HEK293T (cell line): ENCODE data around the gene MAFF.

ENCODE experiments used
- ARNT ChIP-seq: fragments of 450-650 bp; IDR thresholded peaks from 2 replicates; pipeline ENCODE4 v1.6.1; 2017; ENCODE audit warnings: mild to moderate bottlenecking
- BHLHE40 ChIP-seq: fragments of 450-650 bp; IDR thresholded peaks from 2 replicates; pipeline ENCODE4 v1.6.1; 2016; ENCODE audit warnings: mild to moderate bottlenecking, moderate library complexity, borderline replicate concordance
- FOXK2 ChIP-seq: fragments of 450-650 bp; IDR thresholded peaks from 2 replicates; pipeline ENCODE4 v1.6.1; 2016; ENCODE audit warnings: mild to moderate bottlenecking
- FOXM1 ChIP-seq: fragments of 450-650 bp; IDR thresholded peaks from 2 replicates; pipeline ENCODE4 v1.6.1; 2017; ENCODE audit warnings: mild to moderate bottlenecking, borderline replicate concordance
- SUZ12 ChIP-seq: fragments of 450-650 bp; IDR thresholded peaks from 2 replicates; pipeline ENCODE4 v1.6.1; 2016; ENCODE audit warnings: mild to moderate bottlenecking
- TARDBP ChIP-seq: fragments of 450-650 bp; IDR thresholded peaks from 2 replicates; pipeline ENCODE4 v1.6.1; 2016
- ZNF384 ChIP-seq: fragments of 450-650 bp; IDR thresholded peaks from 2 replicates; pipeline ENCODE4 v1.6.1; 2016

GRCh38 chr22:38218661-38219622 lies 17.1 kb downstream of the MAFF start:
- TF ChIP-seq BHLHE40: no peak
- no peak for TF ChIP-seq SUZ12
- no peak for TF ChIP-seq TARDBP
- TF ChIP-seq ARNT: no peak
- no peak for TF ChIP-seq FOXM1
- TF ChIP-seq FOXK2: no peak
- no peak for TF ChIP-seq ZNF384
